HG02798 (cell line): ENCODE data around the gene EPN1.

Experiments
- ATAC-seq: cut with Tn5 transposase; IDR thresholded peaks from one replicate; pipeline ENCODE4 v1.9.1; 2021; ENCODE audit warnings: mild to moderate bottlenecking; ENCODE audit not compliant: unreplicated experiment, poor library complexity

Gene EPN1

GRCh38 chr19:55645512-55645881 is 29.5 kb upstream of the EPN1 start:
- ATAC-seq, result no peak

DNA sequence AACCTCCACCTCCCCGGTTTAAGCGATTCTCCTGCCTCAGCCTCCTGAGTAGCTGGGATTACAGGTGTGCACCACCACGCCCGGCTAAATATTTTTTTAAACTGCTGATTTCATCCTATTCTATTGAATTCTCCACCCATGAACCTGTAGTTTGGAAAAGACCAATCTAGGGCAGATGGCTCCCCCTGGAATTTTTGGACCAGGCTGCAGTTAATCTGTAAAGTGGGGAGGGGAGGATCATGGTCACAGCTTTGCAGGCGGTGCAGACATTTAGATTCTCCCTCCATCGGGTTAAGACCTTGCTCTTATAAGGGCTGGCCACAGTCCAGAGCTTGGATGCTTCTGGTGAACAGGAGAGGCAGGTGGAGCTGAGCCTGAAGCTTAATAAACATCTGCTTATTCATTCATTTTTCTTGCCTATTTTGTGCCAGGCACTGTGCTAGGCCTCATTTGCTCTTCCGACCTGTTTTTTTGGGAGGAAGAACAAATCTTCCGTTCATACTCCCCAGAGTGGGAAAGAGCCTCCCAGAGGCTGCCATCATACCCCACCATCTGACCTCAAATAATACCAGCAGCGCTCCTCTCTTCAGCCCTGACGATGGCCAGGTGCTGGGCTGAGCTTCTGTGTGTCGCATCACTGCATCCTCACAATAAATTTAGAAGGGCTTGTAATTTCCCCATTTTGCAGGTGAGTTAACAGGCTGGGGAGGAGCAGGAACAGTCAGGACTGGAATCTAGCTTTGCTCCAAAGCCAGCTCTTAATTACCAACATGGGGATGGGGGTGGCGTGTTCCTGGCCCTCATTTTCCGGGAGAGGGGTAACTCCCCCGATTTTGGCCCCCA is 27.9 kb upstream of the EPN1 start:
- no peak for ATAC-seq

DNA sequence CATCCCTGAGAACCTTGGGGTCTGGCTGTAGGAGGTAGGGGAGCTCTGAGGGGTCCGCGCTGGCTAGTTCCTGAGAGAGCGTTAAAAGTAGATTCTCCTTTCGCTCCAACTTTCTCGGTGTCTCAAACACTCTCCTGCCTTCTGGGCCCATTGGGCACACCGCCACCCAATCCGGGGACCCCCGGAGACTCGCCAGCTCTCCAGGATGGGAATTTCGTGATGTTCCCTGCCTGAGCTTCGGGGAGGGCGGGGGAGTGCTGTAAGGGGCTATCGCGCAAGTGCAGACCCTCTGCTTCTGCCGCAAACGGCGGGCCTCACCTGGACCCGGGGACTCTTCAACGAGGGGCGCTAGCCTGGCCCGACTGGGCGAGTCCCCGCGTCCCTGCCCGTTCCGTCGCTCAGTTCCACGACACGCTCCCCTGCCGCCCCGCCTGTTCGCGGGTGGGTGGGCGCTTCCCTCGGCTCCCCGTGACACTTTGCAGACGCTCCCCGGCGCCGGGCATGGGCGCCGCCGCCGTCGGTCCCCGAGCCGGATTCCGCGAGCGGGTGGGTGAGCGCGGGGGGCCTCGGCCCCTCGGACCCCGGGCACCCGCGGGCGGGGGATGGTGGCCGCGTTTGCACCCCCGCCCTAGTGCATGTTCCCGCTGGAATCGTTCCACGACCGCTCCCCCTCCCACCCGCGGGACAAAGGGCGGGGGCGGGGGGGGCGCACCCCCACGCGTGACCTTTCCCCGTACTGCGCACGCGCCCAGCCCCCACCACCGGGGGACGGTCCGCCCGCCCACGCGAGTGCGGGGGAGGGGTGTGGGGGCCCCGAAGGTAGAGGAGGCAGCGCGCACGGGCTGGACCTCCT is 27.1 kb upstream of the EPN1 start, which contains the start of gene CCDC106:
TSS of gene CCDC106 (plus strand) at position 481 of the 853 bp plus-strand sequence. CDS start 835 bp downstream, outside the sequence.
- peak; percentile 40 for ATAC-seq

DNA sequence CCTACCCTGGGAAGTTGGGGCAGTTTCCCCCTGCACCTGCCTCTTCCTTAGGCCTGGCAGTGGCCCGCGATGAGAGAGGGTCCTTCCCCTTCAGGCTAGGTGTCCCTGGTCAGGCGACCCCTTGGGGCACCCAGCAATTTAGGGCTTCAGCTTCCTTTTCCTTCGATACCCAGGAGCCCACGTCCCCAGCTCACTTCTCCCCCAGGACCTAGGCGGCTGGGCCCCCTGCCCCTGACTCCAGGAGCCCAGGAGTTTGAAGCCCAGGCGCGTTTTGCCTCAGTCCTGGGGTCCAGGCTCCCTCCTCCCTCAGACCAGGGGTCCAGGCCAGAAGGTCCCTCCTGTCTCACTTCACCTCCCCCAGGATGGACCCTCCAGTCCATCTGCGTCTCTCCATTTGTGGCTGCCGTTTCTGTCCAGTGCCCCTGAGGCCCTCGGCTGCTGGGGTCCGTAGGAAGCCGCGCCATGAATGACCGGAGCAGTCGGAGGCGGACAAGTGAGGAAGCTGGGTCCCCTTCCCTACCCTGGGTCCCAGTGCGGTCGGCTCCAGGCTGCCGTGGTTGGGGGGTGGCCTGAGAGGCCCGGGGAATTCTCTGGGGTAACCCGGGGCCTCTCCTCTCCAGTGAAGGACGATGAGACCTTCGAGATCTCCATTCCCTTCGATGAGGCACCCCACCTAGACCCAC is 26.3 kb upstream of the EPN1 start:
- ATAC-seq, result no peak

GRCh38 chr19:55649268-55650125 is 25.5 kb upstream of the EPN1 start:
- ATAC-seq, result no peak

DNA sequence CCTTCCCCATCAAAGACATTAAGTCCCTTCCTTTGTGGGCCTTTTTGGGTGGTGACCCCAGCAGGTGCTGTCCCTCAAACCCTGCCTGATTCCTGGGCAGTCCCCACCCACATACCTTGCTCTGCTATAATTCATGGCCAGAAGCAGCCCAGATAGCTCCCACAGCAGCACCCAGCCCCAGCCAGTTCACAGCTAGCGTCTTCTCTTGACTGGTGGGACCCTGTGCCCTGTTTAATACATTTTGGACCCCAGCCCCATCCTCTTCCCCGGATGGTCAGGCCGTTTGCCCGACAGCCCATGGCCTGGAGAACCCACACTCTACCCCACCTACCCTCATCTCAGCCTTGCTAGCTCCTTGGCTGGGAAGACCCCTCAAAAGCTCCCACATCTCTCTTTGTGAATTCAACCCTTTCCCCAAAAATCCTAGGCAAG is 24.9 kb upstream of the EPN1 start:
- ATAC-seq, result no peak

DNA sequence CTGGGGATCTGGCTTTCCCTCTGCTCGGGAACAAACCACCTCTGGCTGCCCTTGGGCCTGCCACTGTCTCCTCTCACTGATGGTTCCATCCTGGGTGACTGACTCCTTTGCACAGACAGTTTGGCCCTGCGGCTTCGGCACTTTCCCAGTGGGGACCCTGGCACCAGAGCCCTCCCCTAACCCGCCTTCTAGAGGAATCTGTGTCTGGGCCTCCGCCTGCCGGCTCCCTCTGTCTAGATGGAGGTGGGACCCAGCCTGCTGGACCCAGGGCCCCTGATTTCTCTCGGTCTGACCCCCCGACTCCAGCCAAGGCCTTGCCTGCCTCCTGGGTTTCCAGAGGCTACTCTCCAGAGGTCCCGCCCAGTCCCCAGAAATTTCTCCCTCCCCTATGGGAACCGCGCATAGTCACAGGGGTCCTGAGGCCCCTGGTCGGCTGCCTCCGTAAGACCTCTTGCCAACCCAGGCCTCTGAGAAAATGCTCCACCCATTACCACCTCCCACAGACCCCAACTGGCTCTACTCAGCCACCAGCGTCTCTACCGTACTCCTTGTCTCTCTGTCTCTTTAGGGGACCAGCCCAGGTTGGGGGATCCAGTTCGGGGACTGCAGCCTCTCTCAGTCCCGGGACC is 24.3 kb upstream of the EPN1 start:
- ATAC-seq, result no peak

DNA sequence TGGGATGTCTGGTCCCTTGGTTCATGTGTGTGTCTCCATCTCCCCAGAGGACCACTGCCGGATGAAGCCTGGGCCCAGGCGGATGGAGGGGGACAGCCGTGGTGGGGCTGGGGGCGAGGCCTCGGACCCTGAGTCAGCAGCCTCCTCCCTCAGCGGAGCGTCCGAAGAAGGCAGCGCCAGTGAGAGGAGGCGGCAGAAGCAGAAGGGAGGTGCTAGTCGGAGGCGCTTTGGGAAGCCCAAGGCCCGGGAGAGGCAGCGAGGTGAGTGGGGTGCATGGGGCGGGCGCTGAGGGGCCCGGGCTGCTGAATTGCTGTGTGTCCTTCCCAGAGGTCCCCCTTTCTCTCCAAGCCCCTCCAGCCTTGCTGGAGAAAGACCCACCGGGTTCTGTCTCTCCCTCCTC is 23.8 kb upstream of the EPN1 start:
- no peak for ATAC-seq

DNA sequence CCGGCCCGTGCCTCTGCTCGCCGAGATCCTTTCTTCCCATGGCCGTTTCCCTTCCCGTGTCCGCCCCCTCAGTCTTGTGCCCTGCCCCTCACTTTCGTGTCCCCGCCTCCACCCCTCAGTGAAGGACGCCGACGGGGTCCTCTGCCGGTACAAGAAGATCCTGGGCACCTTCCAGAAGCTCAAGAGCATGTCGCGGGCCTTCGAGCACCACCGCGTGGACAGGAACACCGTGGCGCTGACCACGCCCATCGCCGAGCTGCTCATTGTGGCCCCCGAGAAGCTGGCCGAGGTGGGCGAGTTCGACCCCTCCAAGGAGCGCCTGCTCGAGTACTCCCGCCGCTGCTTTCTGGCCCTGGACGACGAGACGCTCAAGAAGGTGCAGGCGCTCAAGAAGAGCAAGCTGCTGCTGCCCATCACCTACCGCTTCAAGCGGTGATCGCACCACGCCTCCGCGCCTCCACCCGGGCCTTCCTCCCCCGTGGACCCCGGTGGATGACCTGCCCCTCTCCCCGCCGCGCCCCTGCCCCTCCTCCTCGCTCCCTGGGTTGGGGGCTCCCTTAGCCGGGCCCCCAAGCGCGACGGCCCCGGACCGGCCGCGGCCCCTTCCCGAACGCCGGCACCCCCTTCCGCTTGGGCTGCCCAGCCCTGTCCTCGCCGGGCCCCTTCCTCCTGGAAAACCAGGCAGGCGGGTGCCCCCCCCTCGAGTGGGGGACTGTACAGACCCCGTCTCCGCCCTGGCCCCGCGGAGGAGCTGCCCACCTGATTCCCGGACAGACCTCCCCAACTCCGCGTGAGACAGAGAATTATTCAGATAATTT is 22.5 kb upstream of the EPN1 start:
- no peak for ATAC-seq

DNA sequence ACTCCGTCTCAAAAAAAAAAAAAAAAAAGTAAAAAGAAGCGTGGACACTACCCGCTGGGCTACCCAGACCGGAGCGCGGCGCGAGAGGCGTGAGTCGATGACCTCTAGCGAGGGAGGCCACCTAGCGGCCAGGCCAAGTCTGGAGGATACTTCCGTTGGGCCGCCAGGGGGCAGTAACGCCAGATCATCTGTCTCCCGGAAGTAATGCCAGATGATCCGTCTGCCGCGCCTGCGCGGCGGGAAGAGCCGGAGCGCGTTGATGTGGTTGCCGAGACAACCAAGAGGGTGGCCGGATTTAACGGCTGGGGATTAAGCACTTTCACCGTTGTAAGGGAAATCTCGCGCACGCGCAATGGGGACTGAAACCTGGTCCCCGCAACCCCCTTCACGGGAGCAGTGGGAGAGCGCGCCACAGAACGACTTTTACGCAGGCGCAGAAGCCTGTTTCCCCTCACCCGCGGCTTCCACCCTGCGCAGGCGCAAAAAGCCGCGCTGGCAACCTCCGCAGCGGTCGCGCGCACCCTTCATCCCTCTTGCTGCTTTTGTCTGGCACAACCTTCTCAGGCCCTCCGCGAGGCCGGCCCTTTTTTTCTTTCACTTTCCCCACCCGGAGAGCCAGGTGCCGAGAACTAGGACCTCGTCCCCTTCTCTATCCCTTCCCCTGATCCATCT is 21.2 kb upstream of the EPN1 start:
- peak; percentile 59 for ATAC-seq

- ATAC-seq, result peak; percentile 67
Measured at GRCh38 chr19:55654323-55654867, 20.6 kb upstream of the EPN1 start.

- ATAC-seq, result peak; percentile 33
Measured at GRCh38 chr19:55654868-55655647, 20.0 kb upstream of the EPN1 start, which contains the start of gene U2AF2. U2AF2 (plus strand) TSS chr19:55655035; CDS start chr19:55655105, 70 bp downstream.

- no peak for ATAC-seq
Measured at GRCh38 chr19:55655648-55656040, 19.4 kb upstream of the EPN1 start.

- no peak for ATAC-seq
Measured at GRCh38 chr19:55656552-55656951, 18.5 kb upstream of the EPN1 start.

DNA sequence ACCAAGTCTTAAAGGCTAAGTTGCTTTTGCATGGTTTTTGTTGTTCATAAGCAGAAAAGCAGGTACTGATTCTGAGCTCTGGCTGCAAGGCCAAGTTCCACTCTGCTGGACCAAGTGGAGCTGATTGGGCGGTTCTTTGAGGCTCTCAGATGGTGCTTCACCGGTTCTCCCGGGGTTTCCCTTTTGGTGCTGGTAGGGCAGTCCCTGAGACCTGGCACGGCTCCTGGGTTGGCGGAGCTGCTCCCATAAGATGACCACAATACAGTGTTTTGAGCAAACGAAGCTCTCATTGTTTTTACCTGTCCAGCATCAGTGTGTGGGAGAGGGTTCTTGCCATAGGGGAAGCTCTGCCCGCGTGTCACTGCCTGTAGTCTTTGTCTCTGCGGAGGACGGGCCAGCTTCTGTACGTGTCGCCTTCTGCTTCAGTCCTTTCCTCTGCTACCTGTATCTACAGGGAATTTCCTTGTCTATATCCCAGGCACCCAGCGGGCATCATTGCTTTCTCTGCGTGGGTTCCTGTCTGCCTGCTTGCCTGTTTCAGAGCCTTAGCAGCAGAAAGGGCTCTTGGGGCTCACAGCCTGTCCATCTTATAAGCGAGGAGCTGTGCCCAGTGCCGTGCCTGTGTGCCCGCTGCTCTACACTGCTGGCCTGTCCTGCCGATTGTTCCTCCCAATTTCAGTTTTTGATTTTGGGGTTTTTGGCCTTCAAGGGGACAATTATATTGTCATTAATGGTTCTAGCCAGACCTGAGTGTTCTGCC is 17.9 kb upstream of the EPN1 start:
- ATAC-seq, result no peak

- no peak for ATAC-seq
Measured at GRCh38 chr19:55658846-55659459, 16.1 kb upstream of the EPN1 start.
